ENCODE data around the gene TCHP.
A peak's percentile ranks its signal among the peaks of the same experiment; 100 is the strongest.

The TCHP gene

DNA sequence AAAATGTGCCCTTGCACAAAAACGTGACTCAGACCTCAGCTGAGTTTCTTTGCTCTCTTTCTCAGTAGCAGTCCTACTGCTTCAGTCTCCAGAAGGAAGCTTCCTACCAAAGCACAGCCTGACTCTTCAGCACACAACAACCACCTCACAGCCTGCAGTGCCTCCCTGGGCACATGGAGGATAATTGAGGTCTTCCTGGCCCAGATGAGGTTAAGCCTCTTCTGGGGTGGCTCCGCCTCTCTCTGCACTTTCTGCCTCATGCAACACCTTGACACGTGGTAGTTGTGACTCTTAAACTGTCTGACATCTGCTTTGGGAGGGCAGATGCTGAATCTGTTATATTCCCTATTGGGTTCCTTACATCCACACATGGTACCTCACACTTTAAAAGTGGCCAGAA, 62.3 kb downstream of the TCHP start:
- H3K9ac ChIP-seq (ENCODE audit: low read length), result no peak overlapping the region
- H3K4me2 ChIP-seq (ENCODE audit: low read length), result no peak overlapping the region
- H4K20me1 ChIP-seq (ENCODE audit: insufficient read depth, low read length), result no peaks in the 10 kb centered on the region
- no peaks in the 10 kb centered on the region for H3K9me3 ChIP-seq (ENCODE audit: insufficient read depth, low read length)
- H3K79me2 ChIP-seq (ENCODE audit: low read length), result no peaks in the 10 kb centered on the region; the same call in 1 of the 2 replicates
- no peaks in the 10 kb centered on the region for H3K27me3 ChIP-seq (ENCODE audit: low read depth, low read length)
- H3K27ac ChIP-seq (ENCODE audit: low read length), result no peak overlapping the region
- peaks cover 11% of the 10 kb centered on the region for H3K4me1 ChIP-seq (ENCODE audit: low read length)
- TF ChIP-seq, protein P1, sequence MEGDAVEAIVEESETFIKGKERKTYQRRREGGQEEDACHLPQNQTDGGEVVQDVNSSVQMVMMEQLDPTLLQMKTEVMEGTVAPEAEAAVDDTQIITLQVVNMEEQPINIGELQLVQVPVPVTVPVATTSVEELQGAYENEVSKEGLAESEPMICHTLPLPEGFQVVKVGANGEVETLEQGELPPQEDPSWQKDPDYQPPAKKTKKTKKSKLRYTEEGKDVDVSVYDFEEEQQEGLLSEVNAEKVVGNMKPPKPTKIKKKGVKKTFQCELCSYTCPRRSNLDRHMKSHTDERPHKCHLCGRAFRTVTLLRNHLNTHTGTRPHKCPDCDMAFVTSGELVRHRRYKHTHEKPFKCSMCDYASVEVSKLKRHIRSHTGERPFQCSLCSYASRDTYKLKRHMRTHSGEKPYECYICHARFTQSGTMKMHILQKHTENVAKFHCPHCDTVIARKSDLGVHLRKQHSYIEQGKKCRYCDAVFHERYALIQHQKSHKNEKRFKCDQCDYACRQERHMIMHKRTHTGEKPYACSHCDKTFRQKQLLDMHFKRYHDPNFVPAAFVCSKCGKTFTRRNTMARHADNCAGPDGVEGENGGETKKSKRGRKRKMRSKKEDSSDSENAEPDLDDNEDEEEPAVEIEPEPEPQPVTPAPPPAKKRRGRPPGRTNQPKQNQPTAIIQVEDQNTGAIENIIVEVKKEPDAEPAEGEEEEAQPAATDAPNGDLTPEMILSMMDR (IDR thresholded peaks at IDR 0.05; ENCODE audit: low read depth, low read length), result no peak
- TF ChIP-seq EZH2phosphoT487 (IDR thresholded peaks at IDR 0.05; ENCODE audit: low read depth), result no peak
- H3K36me3 ChIP-seq (replicated peaks; ENCODE audit: low read depth, low read length), result peaks cover 63% of the 10 kb centered on the region
- H3K4me3 ChIP-seq (ENCODE audit: low read length), result no peak overlapping the region
- H2AFZ ChIP-seq (ENCODE audit: low read depth, low read length), result no peak overlapping the region

DNA sequence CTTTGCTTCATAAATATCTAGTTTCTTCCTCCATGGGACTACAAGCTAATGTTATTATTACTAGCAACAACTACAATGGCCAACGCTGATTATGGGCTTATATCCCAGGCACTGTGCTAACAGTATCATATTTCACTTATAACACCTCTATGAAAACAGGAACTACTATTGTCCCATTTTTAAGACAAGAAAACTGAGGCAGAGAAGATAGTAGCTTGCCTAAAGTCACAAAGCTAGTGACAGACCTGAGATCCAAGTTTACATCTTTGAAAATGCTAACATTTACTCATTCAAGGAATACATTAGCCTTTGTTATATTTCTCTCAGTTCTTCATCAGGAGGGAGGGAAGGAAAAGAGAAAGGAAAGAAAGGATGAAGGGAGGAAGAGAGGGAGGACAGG, 63.3 kb downstream of the TCHP start:
- no peak for TF ChIP-seq EZH2phosphoT487 (IDR thresholded peaks at IDR 0.05; ENCODE audit: low read depth)
- TF ChIP-seq, protein P1 (IDR thresholded peaks at IDR 0.05; ENCODE audit: low read depth, low read length), result no peak

DNA sequence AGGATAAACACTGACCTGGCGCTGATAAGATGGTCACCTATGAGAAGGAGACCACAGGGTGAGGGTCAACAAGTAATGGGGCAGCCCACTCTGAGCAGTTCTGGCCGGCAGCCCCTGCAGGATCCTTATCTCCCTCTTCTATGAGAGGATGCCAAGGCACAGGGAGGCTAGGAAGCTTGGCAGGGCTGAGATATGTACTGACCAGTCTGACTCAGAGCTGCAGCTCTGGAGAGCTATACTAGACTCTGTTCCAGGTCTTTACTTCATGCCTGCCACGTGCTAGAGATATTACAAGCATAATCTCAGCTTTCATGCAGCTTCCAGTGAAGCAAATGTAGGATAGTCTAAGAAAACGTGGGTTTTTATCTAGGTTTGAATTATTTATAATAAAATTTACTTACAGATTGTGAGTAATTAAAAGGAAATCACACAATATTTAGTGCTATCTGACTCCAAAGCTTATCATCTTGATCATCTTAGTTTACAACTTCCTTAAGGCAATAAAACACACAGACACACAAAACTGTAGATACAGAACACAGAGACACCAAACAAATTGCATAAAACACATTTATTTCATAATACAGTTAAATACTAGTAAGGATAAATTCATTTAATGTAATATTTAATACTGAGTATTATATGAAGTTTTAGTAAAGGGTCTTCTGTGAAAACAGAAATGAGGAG, 63.8 kb downstream of the TCHP start:
- Histone ChIP-seq H3K4me1 (ENCODE audit: low read length) (peaks cover 25% of the 10 kb centered on the region), H3K4me2 (ENCODE audit: low read length) (no peak overlapping the region), H3K9ac (ENCODE audit: low read length) (no peak overlapping the region), H3K4me3 (ENCODE audit: low read length) (no peak overlapping the region), H3K36me3 (replicated peaks; ENCODE audit: low read depth, low read length) (peaks cover 57% of the 10 kb centered on the region), H3K27ac (ENCODE audit: low read length) (no peak overlapping the region), H3K27me3 (ENCODE audit: low read depth, low read length) (no peaks in the 10 kb centered on the region), H3K79me2 (ENCODE audit: low read length) (no peaks in the 10 kb centered on the region; the same call in 1 of the 2 replicates), H2AFZ (ENCODE audit: low read depth, low read length) (no peak overlapping the region), H3K9me3 (ENCODE audit: insufficient read depth, low read length) (no peaks in the 10 kb centered on the region), H4K20me1 (ENCODE audit: insufficient read depth, low read length) (no peaks in the 10 kb centered on the region)
- no peak for TF ChIP-seq EZH2phosphoT487 (IDR thresholded peaks at IDR 0.05; ENCODE audit: low read depth)
- TF ChIP-seq, protein P1 (IDR thresholded peaks at IDR 0.05; ENCODE audit: low read depth, low read length), result no peak

More for the DNA sequence above, 63.3 kb downstream of the TCHP start:
- Histone ChIP-seq H3K4me1 (ENCODE audit: low read length) (peaks cover 20% of the 10 kb centered on the region), H3K36me3 (replicated peaks; ENCODE audit: low read depth, low read length) (peaks cover 63% of the 10 kb centered on the region), H3K9me3 (ENCODE audit: insufficient read depth, low read length) (no peaks in the 10 kb centered on the region), H2AFZ (ENCODE audit: low read depth, low read length) (no peak overlapping the region), H3K4me3 (ENCODE audit: low read length) (no peak overlapping the region), H3K9ac (ENCODE audit: low read length) (no peak overlapping the region), H3K4me2 (ENCODE audit: low read length) (no peak overlapping the region), H3K27me3 (ENCODE audit: low read depth, low read length) (no peaks in the 10 kb centered on the region), H4K20me1 (ENCODE audit: insufficient read depth, low read length) (no peaks in the 10 kb centered on the region), H3K79me2 (ENCODE audit: low read length) (no peaks in the 10 kb centered on the region; the same call in 1 of the 2 replicates), H3K27ac (ENCODE audit: low read length) (no peak overlapping the region)

DNA sequence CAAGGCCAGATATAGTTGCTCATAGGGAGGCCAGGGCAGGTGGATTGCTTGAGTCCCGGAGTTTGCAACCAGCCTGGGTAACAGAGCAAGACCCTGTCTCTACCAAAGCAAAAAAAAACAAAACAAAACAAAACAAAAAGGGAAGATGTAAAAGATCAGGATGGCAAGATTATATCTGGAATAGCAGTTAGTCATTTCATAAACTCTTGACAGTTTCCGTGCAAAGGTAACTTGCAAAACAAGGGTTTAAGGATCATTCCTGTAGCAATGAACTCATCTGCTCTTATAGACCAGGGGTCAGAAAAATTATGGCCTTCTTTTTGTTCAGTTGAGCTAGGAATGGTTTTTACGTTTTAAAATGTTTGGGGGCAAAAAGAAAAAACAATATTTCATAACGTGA, 66.5 kb downstream of the TCHP start:
- Histone ChIP-seq H3K4me3 (ENCODE audit: low read length) (peak overlapping the region; percentile 47; the same call in 1 of the 2 replicates), H3K4me1 (ENCODE audit: low read length) (peaks cover 40% of the 10 kb centered on the region), H3K27me3 (ENCODE audit: low read depth, low read length) (no peaks in the 10 kb centered on the region), H3K9me3 (ENCODE audit: insufficient read depth, low read length) (no peaks in the 10 kb centered on the region), H4K20me1 (ENCODE audit: insufficient read depth, low read length) (no peaks in the 10 kb centered on the region), H3K36me3 (replicated peaks; ENCODE audit: low read depth, low read length) (peaks cover 49% of the 10 kb centered on the region), H3K79me2 (ENCODE audit: low read length) (peaks cover 4% of the 10 kb centered on the region), H3K4me2 (ENCODE audit: low read length) (peak overlapping the region; percentile 73; the same call in 1 of the 2 replicates), H3K9ac (ENCODE audit: low read length) (peak overlapping the region; percentile 23; the same call in 1 of the 2 replicates), H3K27ac (ENCODE audit: low read length) (peak overlapping the region; percentile 95), H2AFZ (ENCODE audit: low read depth, low read length) (no peak overlapping the region)
- TF ChIP-seq, protein P1 (IDR thresholded peaks at IDR 0.05; ENCODE audit: low read depth, low read length), result no peak
- TF ChIP-seq EZH2phosphoT487 (IDR thresholded peaks at IDR 0.05; ENCODE audit: low read depth), result no peak
